OCI-LY1 (cell line): ENCODE results near the gene PITPNM3.

Experiments used
- H2AFZ ChIP-seq: fragments of 200-600 bp; sonication (generic), shearing (Covaris generic); 2 replicates; pipeline ENCODE4 v1.6.0; 2014; ENCODE audit warnings: antibody characterized with exemption, mild to moderate bottlenecking, low read length
- H3F3A ChIP-seq: fragments of 200-600 bp; sonication (generic), shearing (Covaris generic); 2 replicates; pipeline ENCODE4 v1.6.0; 2014; ENCODE audit warnings: mild to moderate bottlenecking, antibody characterized with exemption, low read length, moderate library complexity; ENCODE audit not compliant: insufficient read depth
- H3K27ac ChIP-seq: fragments of 200-600 bp; sonication (generic); 2 replicates; pipeline ENCODE4 v1.5.1; 2014; ENCODE audit warnings: low read length, mixed run types, mild to moderate bottlenecking, low read depth; ENCODE audit not compliant: poor library complexity, severe bottlenecking
- H3K27me3 ChIP-seq: fragments of 200-600 bp; sonication (generic); 2 replicates; pipeline ENCODE4 v1.6.0; 2014; ENCODE audit warnings: antibody characterized with exemption, mild to moderate bottlenecking, low read length, moderate library complexity; ENCODE audit not compliant: insufficient read depth
- H3K36me3 ChIP-seq: fragments of 200-600 bp; sonication (generic); 2 replicates; pipeline ENCODE4 v1.6.1; 2014; ENCODE audit warnings: mild to moderate bottlenecking, antibody characterized with exemption, low read length, moderate library complexity, mixed read lengths; ENCODE audit not compliant: insufficient read depth
- H3K4me1 ChIP-seq: fragments of 200-600 bp; sonication (generic); 2 replicates; pipeline ENCODE4 v1.5.1; 2014; ENCODE audit warnings: mild to moderate bottlenecking, low read length, moderate library complexity; ENCODE audit not compliant: insufficient read depth, severe bottlenecking
- H3K4me2 ChIP-seq: fragments of 200-600 bp; sonication (generic), shearing (Covaris generic); 2 replicates; pipeline ENCODE4 v1.6.1; 2014; ENCODE audit warnings: low read length
- H3K4me3 ChIP-seq: fragments of 200-600 bp; sonication (generic); 2 replicates; pipeline ENCODE4 v1.5.1; 2014; ENCODE audit warnings: low read length, low read depth, mild to moderate bottlenecking, mixed read lengths; ENCODE audit not compliant: poor library complexity, severe bottlenecking
- H3K79me2 ChIP-seq: fragments of 200-600 bp; shearing (Covaris generic); 2 replicates; pipeline ENCODE4 v1.6.1; 2016; ENCODE audit warnings: mixed run types, low read length, mixed read lengths; ENCODE audit not compliant: insufficient read depth
- H3K9ac ChIP-seq: fragments of 200-600 bp; sonication (generic), shearing (Covaris generic); 2 replicates; pipeline ENCODE4 v1.6.1; 2014; ENCODE audit warnings: mild to moderate bottlenecking, low read length, mixed read lengths
- H3K9me2 ChIP-seq: fragments of 200-600 bp; sonication (generic), shearing (Covaris generic); 2 replicates; pipeline ENCODE4 v1.6.1; 2014; ENCODE audit warnings: low read depth, mild to moderate bottlenecking, low read length, mixed read lengths
- H3K9me3 ChIP-seq: fragments of 200-600 bp; shearing (Covaris generic); 2 replicates; pipeline ENCODE4 v1.6.1; 2014; ENCODE audit warnings: low read length, mixed read lengths
- H4K20me1 ChIP-seq: fragments of 200-600 bp; sonication (generic), shearing (Covaris generic); 2 replicates; pipeline ENCODE4 v1.6.0; 2016; ENCODE audit warnings: mild to moderate bottlenecking, low read length; ENCODE audit not compliant: insufficient read depth
- CTCF ChIP-seq: fragments of 200-600 bp; sonication (generic), shearing (Covaris generic); IDR thresholded peaks from 2 replicates; pipeline ENCODE4 v1.5.1; 2017; ENCODE audit warnings: mild to moderate bottlenecking, antibody characterized with exemption, low read length, moderate library complexity, mixed read lengths
- EZH2 ChIP-seq: fragments of 200-600 bp; sonication (generic), shearing (Covaris generic); IDR thresholded peaks from 2 replicates; pipeline ENCODE4 v1.8.0; 2017; ENCODE audit warnings: borderline replicate concordance, mixed run types, mild to moderate bottlenecking, antibody characterized with exemption, low read length, moderate library complexity, mixed read lengths

The PITPNM3 gene

GRCh38 chr17:6544011-6544370 is 12.4 kb downstream of the PITPNM3 start:
- Histone ChIP-seq H3F3A (no peaks in the 10 kb centered on the region), H3K4me2 (no peak overlapping the region), H3K9me2 (no peaks in the 10 kb centered on the region), H3K36me3 (no peaks in the 10 kb centered on the region), H3K9ac (no peak overlapping the region), H3K27me3 (no peaks in the 10 kb centered on the region), H3K9me3 (no peaks in the 10 kb centered on the region), H3K79me2 (no peaks in the 10 kb centered on the region), H3K4me1 (no peaks in the 10 kb centered on the region), H3K27ac (no peak overlapping the region), H3K4me3 (no peak overlapping the region), H4K20me1 (no peaks in the 10 kb centered on the region), H2AFZ (no peak overlapping the region)
- TF ChIP-seq CTCF: no peak
- TF ChIP-seq EZH2: no peak

GRCh38 chr17:6543079-6544010 is 13.0 kb downstream of the PITPNM3 start:
- H3K27ac ChIP-seq: no peak overlapping the region
- H3F3A ChIP-seq: no peaks in the 10 kb centered on the region
- no peak overlapping the region for H3K4me2 ChIP-seq
- H3K9me2 ChIP-seq: no peaks in the 10 kb centered on the region
- H2AFZ ChIP-seq: no peak overlapping the region
- no peak for TF ChIP-seq CTCF
- no peak for TF ChIP-seq EZH2
- no peaks in the 10 kb centered on the region for H3K36me3 ChIP-seq
- H3K27me3 ChIP-seq: 0 out of 2 replicates have a peak, but pooled peaks cover 3% of the 10 kb centered on the region
- H3K9me3 ChIP-seq: no peaks in the 10 kb centered on the region
- no peaks in the 10 kb centered on the region for H4K20me1 ChIP-seq
- H3K4me3 ChIP-seq: no peak overlapping the region
- H3K9ac ChIP-seq: no peak overlapping the region
- no peaks in the 10 kb centered on the region for H3K4me1 ChIP-seq
- no peaks in the 10 kb centered on the region for H3K79me2 ChIP-seq

- H2AFZ ChIP-seq: no peak overlapping the region
- H3F3A ChIP-seq: no peaks in the 10 kb centered on the region
- H4K20me1 ChIP-seq: no peaks in the 10 kb centered on the region
- 0 out of 2 replicates have a peak, but pooled peaks cover 7% of the 10 kb centered on the region for H3K27me3 ChIP-seq
- no peaks in the 10 kb centered on the region for H3K79me2 ChIP-seq
- no peaks in the 10 kb centered on the region for H3K4me1 ChIP-seq
- TF ChIP-seq CTCF (no peak), EZH2 (no peak)
- H3K9me2 ChIP-seq: no peaks in the 10 kb centered on the region
- no peak overlapping the region for H3K9ac ChIP-seq
- no peak overlapping the region for H3K27ac ChIP-seq
- H3K36me3 ChIP-seq: no peaks in the 10 kb centered on the region
- H3K4me3 ChIP-seq: no peak overlapping the region
- H3K4me2 ChIP-seq: no peak overlapping the region
- H3K9me3 ChIP-seq: no peaks in the 10 kb centered on the region
These were observed 13.8 kb downstream of the PITPNM3 start for GRCh38 chr17:6542577-6542976.
